GM19328 (cell line): Measurements from ENCODE around the gene CCDC160.
"Not testable (repeated sequence)": the region's sequence is repeated elsewhere in the genome, so short reads cannot be mapped to it uniquely, and the experiment has no call there.

Experiments
- ATAC-seq: cut with Tn5 transposase; IDR thresholded peaks from one replicate; pipeline ENCODE4 v1.9.1; 2021; ENCODE audit warnings: mild to moderate bottlenecking, moderate library complexity; ENCODE audit not compliant: unreplicated experiment

Gene CCDC160

GRCh38 chrX:134236626-134237614 lies at the start of gene CCDC160:
CCDC160 (plus strand) TSS chrX:134237182; CDS start chrX:134244801, 7,619 bp downstream.
- ATAC-seq, result no peak

DNA sequence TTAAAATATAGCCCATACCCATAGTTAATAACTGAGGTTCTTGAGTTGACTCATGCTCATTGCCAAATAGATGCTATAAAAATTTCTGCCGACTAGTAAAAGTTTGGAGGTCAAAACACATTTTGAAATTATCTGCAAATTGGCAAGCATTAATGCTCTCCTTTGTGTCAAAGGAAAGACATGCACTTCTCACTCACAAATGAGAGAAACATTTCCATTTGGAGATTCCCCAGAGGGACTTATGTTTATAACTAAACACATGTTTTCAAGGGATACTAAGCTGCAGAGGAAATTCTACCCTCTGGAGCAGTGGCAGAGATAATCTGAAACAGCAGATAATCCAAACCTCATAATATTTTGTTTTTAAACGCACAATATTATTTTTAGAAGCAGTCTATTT lies 45.7 kb upstream of the CCDC160 start:
- no peak for ATAC-seq

DNA sequence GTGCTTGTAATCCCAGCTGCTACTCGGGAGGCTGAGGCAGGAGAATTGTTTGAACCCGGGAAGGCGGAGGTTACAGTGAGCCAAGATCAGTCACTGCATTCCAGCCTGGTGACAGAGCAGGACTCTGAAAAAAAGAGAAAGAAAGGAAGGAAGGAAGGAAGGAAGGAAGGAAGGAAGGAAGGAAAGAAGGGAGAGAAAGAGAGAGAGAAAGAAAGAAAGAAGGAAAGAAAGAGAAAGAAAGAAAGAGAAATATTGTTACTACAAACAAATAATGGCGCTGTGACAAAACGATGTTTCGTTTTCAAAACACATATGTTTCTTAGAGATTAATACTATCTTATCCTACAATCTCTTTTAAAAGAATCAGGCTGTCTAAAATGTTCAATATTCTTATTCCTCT lies 42.1 kb upstream of the CCDC160 start:
- no peak for ATAC-seq

GRCh38 chrX:134202561-134202960 lies 34.4 kb upstream of the CCDC160 start:
- no peak for ATAC-seq

DNA sequence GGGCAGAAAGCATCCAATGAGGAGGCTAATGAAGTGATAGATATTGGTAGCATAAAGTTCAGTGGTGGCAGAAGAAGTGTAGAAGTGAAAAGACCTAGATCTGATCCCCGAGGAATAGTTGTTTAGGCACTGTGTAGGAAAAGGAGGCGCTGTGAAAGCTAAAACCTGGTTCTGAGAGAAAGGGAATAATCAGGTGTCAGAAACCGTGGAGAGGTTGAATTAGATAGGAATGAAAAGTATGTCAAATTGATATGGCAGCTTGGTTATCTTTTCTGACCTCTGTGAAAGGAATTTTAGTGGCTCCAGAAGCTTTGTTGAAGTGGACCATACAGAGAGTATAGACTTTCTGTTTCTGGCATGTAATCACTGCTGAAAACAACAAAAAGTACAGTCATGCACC lies 30.8 kb upstream of the CCDC160 start:
- no peak for ATAC-seq

- ATAC-seq, result no peak
These were observed 26.5 kb upstream of the CCDC160 start for GRCh38 chrX:134210465-134210864.

GRCh38 chrX:134235236-134235635 lies 1.7 kb upstream of the CCDC160 start:
- no peak for ATAC-seq

GRCh38 chrX:134238144-134238543 lies 1.2 kb downstream of the CCDC160 start:
- not testable (repeated sequence) for ATAC-seq

DNA sequence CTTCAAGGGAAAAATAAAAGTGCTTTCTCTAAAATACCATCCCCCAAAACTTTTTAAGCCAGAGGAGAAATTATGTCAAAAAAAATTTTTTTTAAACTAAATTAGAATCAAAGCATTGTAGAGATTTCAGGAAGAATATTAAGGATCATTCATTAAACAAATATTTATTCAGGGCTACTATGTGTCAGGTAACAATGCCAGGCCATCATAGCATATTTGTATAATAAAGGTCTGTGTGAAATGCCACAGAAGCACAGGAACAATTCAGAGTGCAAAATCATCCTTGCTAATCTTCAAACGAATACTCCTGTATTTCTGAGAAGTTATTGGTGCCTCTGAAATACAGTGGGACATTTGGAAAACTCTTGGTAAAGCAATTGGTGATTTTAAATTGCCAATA lies 2.0 kb downstream of the CCDC160 start:
- ATAC-seq, result no peak

DNA sequence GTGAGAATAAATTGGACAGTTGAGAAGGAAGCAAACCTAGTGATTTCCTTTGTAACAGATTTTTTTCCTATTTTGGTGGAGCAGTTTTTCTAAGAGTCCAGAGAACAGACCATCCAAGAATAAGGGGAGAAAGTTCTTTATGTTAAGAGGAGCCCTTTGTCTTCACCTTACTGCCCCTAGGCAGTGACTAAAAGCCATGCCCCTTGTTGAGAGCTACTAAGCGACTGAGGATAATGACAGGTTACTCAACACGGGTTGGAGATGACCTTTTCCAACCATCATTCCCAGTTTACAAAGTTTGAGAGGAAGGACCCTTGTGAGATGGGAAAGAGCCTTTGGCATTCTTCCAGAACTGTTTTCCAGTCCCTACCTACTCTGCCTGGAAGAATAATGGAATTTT lies 3.2 kb downstream of the CCDC160 start:
- ATAC-seq, result no peak

- ATAC-seq, result no peak
These were observed 5.1 kb downstream of the CCDC160 start for GRCh38 chrX:134241960-134242619.

GRCh38 chrX:134244043-134244442 lies 7.1 kb downstream of the CCDC160 start:
- no peak for ATAC-seq

GRCh38 chrX:134246282-134246681 lies 9.3 kb downstream of the CCDC160 start:
- ATAC-seq, result no peak

DNA sequence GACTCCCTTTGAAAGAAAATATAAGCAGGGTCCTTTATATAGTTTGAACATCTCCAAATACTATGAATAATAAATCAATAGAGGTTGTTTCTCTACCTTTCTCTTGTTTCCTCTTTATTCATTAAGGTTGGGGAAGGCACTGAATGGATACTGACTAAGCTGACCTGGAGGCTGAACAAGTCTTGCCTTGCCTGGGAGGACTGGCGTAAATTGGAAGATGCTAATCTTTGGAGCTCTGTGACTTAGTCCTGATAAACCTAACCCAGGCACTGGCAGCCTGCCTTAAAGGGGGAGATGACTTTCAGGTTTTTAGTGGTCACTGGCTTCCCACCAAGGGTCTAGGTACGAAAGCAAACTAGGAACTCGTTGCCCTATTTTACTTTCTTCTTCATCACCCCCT lies 10.5 kb downstream of the CCDC160 start:
- no peak for ATAC-seq

DNA sequence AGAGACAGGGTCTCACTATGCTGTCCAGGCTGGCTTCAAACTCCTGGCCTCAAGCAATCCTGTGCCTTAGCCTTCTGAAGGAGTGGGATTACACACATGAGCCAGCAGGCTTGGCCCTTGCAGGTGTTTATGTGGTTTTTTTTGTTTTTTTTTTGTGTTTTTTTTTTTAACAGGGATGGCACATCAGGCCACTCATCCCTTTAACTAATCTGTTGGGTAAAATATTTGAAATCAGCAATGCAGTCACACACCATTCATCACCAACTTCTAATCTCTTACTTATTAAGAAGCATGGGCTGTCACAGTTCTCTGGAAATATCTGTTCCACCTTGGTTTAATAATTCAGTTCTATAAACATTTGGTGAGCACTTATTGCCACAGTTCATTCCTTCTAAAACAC lies 12.3 kb downstream of the CCDC160 start:
- no peak for ATAC-seq

DNA sequence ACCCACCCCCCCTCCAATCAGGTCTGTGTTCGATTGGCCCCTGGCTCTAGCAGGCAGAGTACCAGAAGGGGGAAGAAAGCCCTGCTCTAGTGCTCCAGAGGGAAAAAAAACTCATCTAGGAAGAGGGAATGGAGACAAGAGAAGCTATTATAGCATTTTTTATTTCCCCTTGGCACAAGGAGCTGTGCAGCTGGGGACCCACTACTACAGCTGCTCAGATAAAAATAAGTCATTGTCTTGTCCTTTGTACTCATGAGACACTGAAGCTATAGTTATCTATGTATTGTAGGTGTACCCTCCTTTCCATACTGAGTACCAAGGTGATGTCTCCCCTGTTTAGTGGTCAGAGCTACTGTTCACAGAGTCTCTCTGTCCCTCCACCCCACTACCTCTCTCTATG lies 14.3 kb downstream of the CCDC160 start:
- no peak for ATAC-seq

DNA sequence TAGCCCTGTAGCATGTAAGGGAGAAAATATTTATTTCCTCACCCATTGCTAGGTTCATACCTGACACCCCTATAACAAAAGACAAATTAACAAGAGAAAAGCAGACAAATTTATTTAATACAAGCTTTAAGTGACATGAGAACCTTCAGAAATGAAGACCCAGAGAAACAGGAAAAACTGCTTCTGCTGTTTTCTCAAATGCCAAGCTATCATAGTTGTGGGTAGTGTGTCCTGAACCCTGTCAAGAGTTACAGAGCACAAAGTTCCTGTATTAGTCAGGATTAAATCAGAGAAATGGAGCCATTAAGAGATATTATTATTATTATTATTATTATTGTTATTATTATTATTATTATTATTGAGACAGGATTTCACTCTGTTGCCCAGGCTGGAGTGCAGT lies 17.5 kb downstream of the CCDC160 start:
- no peak for ATAC-seq

GRCh38 chrX:134255555-134255954 lies 18.6 kb downstream of the CCDC160 start:
- ATAC-seq, result no peak

DNA sequence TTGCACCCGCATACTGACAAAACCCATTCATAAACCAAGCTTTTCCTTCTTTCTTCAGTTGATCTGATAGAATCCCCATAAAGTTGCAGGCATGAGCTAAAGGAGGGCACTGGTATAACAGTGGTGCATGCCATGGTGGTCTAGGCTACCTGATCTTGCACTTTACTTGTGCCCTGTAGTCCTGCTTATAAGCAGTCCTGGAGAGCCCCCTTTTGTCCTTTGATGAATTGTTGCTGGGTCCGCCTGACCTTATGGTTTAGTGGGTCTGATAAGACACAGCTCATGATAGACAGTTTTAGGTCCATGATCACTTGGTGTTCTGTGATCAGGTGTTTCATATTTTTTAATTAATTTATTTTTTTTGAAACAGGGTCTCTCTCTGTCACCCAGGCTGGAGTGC lies 19.7 kb downstream of the CCDC160 start:
- no peak for ATAC-seq

GRCh38 chrX:134258202-134258601 lies 21.2 kb downstream of the CCDC160 start:
- no peak for ATAC-seq

GRCh38 chrX:134285934-134286333 lies 49.0 kb downstream of the CCDC160 start:
- not testable (repeated sequence) for ATAC-seq

- ATAC-seq, result no peak
These were observed 50.4 kb downstream of the CCDC160 start for GRCh38 chrX:134287346-134287745.
